Kidney epithelial cell (primary cell): ENCODE measurements around the gene MAGI3. TPM values are rescaled to one million over a fixed set of nuclear protein-coding genes. Genes with fewer than 3 reads are reported as not detected.

Experiments used
- DNase-seq: peaks from one replicate; pipeline ENCODE4 v3.0.0-alpha.2; 2010; ENCODE audit warnings: low read depth
- H3K27me3 ChIP-seq: 2 replicates; pipeline ENCODE4 v1.6.0; 2011; ENCODE audit warnings: low read length; ENCODE audit not compliant: control insufficient read depth, insufficient read depth
- H3K36me3 ChIP-seq: 2 replicates; pipeline ENCODE4 v1.5.1; 2011; ENCODE audit warnings: low read length; ENCODE audit not compliant: control insufficient read depth, insufficient read depth
- H3K4me3 ChIP-seq: 2 replicates; pipeline ENCODE4 v1.5.1; 2011; ENCODE audit warnings: low read depth, mild to moderate bottlenecking, control low read depth, low read length
- total RNA-seq: library from RNA; depleted of rRNA; stranded (reverse); fragments of >200 nt; gene quantifications from 2 replicates; pipeline ENCODE4 v1.2.3, GENCODE V29; 2015
- TF ChIP-seq, protein P1 (sequence below): IDR thresholded peaks from 2 replicates; pipeline ENCODE4 v1.5.1; 2011; ENCODE audit warnings: mild to moderate bottlenecking, moderate library complexity, low read length, control low read depth, inconsistent platforms; ENCODE audit not compliant: insufficient read depth, poor library complexity, severe bottlenecking

Gene MAGI3
- total RNA-seq, 1 donor from 2014 or later = 3.7 TPM

GRCh38 chr1:113677250-113678158 lies 287.2 kb downstream of the MAGI3 start:
- TF ChIP-seq, protein P1, sequence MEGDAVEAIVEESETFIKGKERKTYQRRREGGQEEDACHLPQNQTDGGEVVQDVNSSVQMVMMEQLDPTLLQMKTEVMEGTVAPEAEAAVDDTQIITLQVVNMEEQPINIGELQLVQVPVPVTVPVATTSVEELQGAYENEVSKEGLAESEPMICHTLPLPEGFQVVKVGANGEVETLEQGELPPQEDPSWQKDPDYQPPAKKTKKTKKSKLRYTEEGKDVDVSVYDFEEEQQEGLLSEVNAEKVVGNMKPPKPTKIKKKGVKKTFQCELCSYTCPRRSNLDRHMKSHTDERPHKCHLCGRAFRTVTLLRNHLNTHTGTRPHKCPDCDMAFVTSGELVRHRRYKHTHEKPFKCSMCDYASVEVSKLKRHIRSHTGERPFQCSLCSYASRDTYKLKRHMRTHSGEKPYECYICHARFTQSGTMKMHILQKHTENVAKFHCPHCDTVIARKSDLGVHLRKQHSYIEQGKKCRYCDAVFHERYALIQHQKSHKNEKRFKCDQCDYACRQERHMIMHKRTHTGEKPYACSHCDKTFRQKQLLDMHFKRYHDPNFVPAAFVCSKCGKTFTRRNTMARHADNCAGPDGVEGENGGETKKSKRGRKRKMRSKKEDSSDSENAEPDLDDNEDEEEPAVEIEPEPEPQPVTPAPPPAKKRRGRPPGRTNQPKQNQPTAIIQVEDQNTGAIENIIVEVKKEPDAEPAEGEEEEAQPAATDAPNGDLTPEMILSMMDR = peak; percentile 32
- no peak overlapping the region for H3K4me3 ChIP-seq
- DNase-seq = no peak

GRCh38 chr1:113678159-113678469 lies 287.8 kb downstream of the MAGI3 start:
- Histone ChIP-seq H3K36me3 (no peaks in the 10 kb centered on the region), H3K4me3 (no peak overlapping the region), H3K27me3 (no peaks in the 10 kb centered on the region)
- no peak for DNase-seq
- TF ChIP-seq, protein P1 = no peak

More at GRCh38 chr1:113677250-113678158, 287.2 kb downstream of the MAGI3 start:
- no peaks in the 10 kb centered on the region for H3K27me3 ChIP-seq
- no peaks in the 10 kb centered on the region for H3K36me3 ChIP-seq

- Histone ChIP-seq H3K4me3 (no peak overlapping the region), H3K27me3 (no peaks in the 10 kb centered on the region), H3K36me3 (no peaks in the 10 kb centered on the region)
- no peak for DNase-seq
- TF ChIP-seq, protein P1 = no peak
Observed at GRCh38 chr1:113681596-113682337, 291.5 kb downstream of the MAGI3 start.

- no peak for DNase-seq
Observed at GRCh38 chr1:113683384-113684152, 293.3 kb downstream of the MAGI3 start.

GRCh38 chr1:113684153-113684541 lies 293.8 kb downstream of the MAGI3 start:
- no peak overlapping the region for H3K4me3 ChIP-seq
- H3K27me3 ChIP-seq = no peaks in the 10 kb centered on the region
- no peak for DNase-seq
- TF ChIP-seq, protein P1 = no peak
- no peaks in the 10 kb centered on the region for H3K36me3 ChIP-seq

More at GRCh38 chr1:113683384-113684152, 293.3 kb downstream of the MAGI3 start:
- Histone ChIP-seq H3K36me3 (no peaks in the 10 kb centered on the region), H3K4me3 (no peak overlapping the region), H3K27me3 (no peaks in the 10 kb centered on the region)
- TF ChIP-seq, protein P1 = no peak
